ENCODE data around the gene LHFPL3. TPM values are rescaled to one million over a fixed set of nuclear protein-coding genes. Genes with fewer than 3 reads are reported as not detected.

The LHFPL3 gene
- total RNA-seq, 1 experiment from 2014 or later, result 0.83 TPM

DNA sequence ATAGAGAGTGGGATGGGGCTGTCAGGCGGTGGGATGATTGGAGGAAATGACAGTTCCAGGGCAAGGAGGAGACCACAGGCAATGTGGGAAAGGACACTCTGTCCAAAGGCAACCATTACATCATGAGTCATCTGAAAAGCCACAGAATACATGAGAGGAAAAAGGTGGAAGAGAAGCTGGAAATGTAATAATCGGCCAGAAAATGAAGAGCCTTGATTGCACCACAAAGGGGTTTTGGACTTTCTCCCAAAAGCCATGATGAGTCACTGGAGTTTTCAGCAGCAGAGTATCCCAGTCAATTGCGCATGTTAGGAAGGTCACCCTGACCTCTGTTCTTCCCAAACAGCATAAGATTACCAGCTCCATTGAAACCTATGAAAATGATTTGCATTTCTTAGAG is 222.0 kb downstream of the LHFPL3 start:
- CTCF ChIA-PET, result interaction anchor here (0.5 kb wide), 1 partner anchor 1443 kb away, joined by 5 read pairs; no protein-coding TSS in a partner anchor
- Mint-ChIP-seq H3K36me3 (no peaks in the 10 kb centered on the region), H3K4me3 (no peak overlapping the region), H3K27ac (no peak overlapping the region), H3K27me3 (ENCODE audit: low read depth) (peaks cover 8% of the 10 kb centered on the region; the same call in 1 of the 2 replicates), H3K9me3 (peaks cover 10% of the 10 kb centered on the region), H3K4me1 (no peaks in the 10 kb centered on the region)
- TF ChIP-seq KAT7 (CRISPR knock-in tag; IDR thresholded peaks at IDR 0.05; ENCODE audit: borderline replicate concordance), result no peak
- TF ChIP-seq, protein P1, sequence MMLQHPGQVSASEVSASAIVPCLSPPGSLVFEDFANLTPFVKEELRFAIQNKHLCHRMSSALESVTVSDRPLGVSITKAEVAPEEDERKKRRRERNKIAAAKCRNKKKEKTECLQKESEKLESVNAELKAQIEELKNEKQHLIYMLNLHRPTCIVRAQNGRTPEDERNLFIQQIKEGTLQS (CRISPR knock-in tag; conservative IDR thresholded peaks at IDR 0.05), result no peak
- TF ChIP-seq ZNF263 (CRISPR knock-in tag; IDR thresholded peaks at IDR 0.05; ENCODE audit: low read depth), result no peak
- TF ChIP-seq, protein P2, sequence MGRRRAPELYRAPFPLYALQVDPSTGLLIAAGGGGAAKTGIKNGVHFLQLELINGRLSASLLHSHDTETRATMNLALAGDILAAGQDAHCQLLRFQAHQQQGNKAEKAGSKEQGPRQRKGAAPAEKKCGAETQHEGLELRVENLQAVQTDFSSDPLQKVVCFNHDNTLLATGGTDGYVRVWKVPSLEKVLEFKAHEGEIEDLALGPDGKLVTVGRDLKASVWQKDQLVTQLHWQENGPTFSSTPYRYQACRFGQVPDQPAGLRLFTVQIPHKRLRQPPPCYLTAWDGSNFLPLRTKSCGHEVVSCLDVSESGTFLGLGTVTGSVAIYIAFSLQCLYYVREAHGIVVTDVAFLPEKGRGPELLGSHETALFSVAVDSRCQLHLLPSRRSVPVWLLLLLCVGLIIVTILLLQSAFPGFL (CRISPR knock-in tag; IDR thresholded peaks at IDR 0.05; ENCODE audit: borderline replicate concordance), result no peak
- TF ChIP-seq IRF2 (CRISPR knock-in tag; IDR thresholded peaks at IDR 0.05; ENCODE audit: borderline replicate concordance, low read depth), result no peak
- TF ChIP-seq MXD4 (CRISPR knock-in tag; IDR thresholded peaks at IDR 0.05; ENCODE audit: borderline replicate concordance), result no peak
- TF ChIP-seq, protein P3, sequence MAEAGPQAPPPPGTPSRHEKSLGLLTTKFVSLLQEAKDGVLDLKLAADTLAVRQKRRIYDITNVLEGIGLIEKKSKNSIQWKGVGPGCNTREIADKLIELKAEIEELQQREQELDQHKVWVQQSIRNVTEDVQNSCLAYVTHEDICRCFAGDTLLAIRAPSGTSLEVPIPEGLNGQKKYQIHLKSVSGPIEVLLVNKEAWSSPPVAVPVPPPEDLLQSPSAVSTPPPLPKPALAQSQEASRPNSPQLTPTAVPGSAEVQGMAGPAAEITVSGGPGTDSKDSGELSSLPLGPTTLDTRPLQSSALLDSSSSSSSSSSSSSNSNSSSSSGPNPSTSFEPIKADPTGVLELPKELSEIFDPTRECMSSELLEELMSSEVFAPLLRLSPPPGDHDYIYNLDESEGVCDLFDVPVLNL (CRISPR knock-in tag; IDR thresholded peaks at IDR 0.05; ENCODE audit: borderline replicate concordance, low read depth), result no peak
- TF ChIP-seq MYBL2 (CRISPR knock-in tag; IDR thresholded peaks at IDR 0.05), result no peak
- POLR2A ChIA-PET, result no interaction called here
- ATAC-seq, result no peak
- DNase-seq (ENCODE audit: low spot score), result no peak

DNA sequence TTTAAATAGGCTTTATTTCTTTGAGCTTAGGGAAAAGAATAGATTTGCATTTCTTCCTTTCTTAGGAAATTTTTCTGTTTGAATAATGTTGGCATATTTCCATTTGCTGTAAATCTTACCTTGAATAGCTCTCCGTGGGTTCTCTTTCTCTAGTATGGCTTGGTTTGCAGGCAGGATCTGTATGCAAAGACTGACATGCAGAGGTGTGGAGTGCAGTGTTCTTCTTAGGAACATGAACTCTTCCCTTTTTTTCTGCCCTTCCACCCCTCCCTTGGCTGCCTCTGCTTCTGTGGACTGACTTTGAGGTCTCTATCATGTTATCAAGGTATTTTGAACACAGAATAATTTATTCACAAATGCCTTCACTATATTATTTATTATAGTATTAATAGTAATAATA is 222.8 kb downstream of the LHFPL3 start:
- no peak for ATAC-seq
- CTCF ChIA-PET, result no interaction called here
- no peak for DNase-seq (ENCODE audit: low spot score)
- Mint-ChIP-seq H3K36me3 (peaks cover 5% of the 10 kb centered on the region), H3K9me3 (peaks cover 18% of the 10 kb centered on the region), H3K27ac (no peak overlapping the region), H3K27me3 (ENCODE audit: low read depth) (peaks cover under 1% of the 10 kb centered on the region; the same call in 1 of the 2 replicates), H3K4me1 (no peaks in the 10 kb centered on the region), H3K4me3 (no peak overlapping the region)
- POLR2A ChIA-PET, result no interaction called here
- TF ChIP-seq, protein P4, sequence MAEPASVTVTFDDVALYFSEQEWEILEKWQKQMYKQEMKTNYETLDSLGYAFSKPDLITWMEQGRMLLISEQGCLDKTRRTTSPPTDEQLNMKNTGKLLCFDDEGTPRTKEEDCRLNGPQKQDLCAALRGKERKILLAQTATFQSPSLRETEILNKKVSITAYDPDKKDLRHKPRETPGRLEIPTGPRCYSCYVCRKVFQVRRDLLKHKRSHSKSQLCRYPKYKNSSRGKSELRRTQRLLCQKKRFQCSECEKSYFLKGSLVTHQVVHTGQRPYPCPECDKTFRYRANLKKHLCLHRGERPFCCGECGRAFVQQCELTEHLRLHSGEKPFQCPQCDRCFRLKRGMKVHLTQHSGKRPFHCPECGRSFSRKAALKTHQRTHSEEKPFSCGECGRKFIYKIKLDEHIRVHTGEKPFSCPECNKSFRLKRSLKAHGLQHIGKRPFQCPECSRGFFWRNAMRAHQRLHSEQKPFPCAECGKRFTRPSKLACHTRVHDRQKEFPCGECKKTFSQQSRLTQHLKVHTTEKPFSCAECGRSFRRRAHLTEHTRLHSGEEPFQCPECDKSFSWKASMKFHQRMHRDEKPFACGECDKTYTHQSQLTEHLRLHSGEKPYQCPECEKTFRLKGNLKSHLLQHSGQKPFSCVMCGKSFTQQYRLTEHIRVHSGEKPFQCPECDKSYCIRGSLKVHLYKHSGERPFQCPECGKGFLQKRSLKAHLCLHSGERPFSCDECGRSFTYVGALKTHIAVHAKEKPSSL (CRISPR knock-in tag; conservative IDR thresholded peaks at IDR 0.05), result no peak
- TF ChIP-seq NR3C1 (CRISPR knock-in tag; conservative IDR thresholded peaks at IDR 0.05; ENCODE audit: low read depth) (no peak), GTF2I (CRISPR knock-in tag; conservative IDR thresholded peaks at IDR 0.05) (no peak), EMX1 (CRISPR knock-in tag; IDR thresholded peaks at IDR 0.05) (no peak), ZNF317 (CRISPR knock-in tag; IDR thresholded peaks at IDR 0.05; ENCODE audit: borderline replicate concordance, low read depth) (no peak)
- TF ChIP-seq, protein P5, sequence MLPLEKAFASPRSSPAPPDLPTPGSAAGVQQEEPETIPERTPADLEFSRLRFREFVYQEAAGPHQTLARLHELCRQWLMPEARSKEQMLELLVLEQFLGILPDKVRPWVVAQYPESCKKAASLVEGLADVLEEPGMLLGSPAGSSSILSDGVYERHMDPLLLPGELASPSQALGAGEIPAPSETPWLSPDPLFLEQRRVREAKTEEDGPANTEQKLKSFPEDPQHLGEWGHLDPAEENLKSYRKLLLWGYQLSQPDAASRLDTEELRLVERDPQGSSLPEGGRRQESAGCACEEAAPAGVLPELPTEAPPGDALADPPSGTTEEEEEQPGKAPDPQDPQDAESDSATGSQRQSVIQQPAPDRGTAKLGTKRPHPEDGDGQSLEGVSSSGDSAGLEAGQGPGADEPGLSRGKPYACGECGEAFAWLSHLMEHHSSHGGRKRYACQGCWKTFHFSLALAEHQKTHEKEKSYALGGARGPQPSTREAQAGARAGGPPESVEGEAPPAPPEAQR (CRISPR knock-in tag; IDR thresholded peaks at IDR 0.05), result no peak

DNA sequence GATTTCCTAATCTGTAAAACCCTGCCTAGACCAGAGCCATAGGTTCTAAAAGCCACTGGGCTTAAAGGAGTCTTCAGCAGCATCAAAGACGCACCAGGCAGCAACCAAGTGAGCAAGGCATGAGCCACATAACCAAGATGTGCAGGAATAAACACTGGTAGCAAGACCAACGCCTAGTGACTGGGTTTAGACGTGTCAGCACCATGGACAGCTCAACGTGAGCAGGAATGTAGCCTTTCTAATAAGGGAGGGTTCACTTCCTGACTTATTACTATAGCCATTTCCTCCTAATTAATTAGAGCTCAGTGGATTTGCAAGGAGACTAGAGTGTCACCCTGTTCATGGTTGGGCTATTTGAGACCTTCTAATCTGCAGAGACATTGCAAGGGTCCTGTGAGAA is 223.7 kb downstream of the LHFPL3 start:
- no peak overlapping the region for H3K27ac Mint-ChIP-seq
- peaks cover 23% of the 10 kb centered on the region for H3K9me3 Mint-ChIP-seq
- no peaks in the 10 kb centered on the region for H3K4me1 Mint-ChIP-seq
- H3K36me3 Mint-ChIP-seq, result peaks cover 10% of the 10 kb centered on the region
- ATAC-seq (peak; percentile 82), DNase-seq (ENCODE audit: low spot score) (peak; percentile 75)
- ChIA-PET CTCF (interaction anchor here (0.7 kb wide), 1 partner anchor 321 kb away, joined by 3 read pairs; no protein-coding TSS in a partner anchor), POLR2A (no interaction called here)
- H3K4me3 Mint-ChIP-seq, result no peak overlapping the region
- no peaks in the 10 kb centered on the region; the same call in 1 of the 2 replicates for H3K27me3 Mint-ChIP-seq (ENCODE audit: low read depth)
- no peak for TF ChIP-seq PRDM15 (CRISPR knock-in tag; IDR thresholded peaks at IDR 0.05)
- TF ChIP-seq, protein P6, sequence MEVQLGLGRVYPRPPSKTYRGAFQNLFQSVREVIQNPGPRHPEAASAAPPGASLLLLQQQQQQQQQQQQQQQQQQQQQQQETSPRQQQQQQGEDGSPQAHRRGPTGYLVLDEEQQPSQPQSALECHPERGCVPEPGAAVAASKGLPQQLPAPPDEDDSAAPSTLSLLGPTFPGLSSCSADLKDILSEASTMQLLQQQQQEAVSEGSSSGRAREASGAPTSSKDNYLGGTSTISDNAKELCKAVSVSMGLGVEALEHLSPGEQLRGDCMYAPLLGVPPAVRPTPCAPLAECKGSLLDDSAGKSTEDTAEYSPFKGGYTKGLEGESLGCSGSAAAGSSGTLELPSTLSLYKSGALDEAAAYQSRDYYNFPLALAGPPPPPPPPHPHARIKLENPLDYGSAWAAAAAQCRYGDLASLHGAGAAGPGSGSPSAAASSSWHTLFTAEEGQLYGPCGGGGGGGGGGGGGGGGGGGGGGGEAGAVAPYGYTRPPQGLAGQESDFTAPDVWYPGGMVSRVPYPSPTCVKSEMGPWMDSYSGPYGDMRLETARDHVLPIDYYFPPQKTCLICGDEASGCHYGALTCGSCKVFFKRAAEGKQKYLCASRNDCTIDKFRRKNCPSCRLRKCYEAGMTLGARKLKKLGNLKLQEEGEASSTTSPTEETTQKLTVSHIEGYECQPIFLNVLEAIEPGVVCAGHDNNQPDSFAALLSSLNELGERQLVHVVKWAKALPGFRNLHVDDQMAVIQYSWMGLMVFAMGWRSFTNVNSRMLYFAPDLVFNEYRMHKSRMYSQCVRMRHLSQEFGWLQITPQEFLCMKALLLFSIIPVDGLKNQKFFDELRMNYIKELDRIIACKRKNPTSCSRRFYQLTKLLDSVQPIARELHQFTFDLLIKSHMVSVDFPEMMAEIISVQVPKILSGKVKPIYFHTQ (CRISPR knock-in tag; IDR thresholded peaks at IDR 0.05), result no peak

All from WTC11 (cell line).